ENCODE measurements around the gene PCDHA2. TPM values are rescaled to one million over a fixed set of nuclear protein-coding genes. Genes with fewer than 3 reads are reported as not detected.
"Not testable (repeated sequence)": the region's sequence is repeated elsewhere in the genome, so short reads cannot be mapped to it uniquely, and the experiment has no call there.

The PCDHA2 gene
- polyA plus RNA-seq, 1 experiment = 0.05 TPM

DNA sequence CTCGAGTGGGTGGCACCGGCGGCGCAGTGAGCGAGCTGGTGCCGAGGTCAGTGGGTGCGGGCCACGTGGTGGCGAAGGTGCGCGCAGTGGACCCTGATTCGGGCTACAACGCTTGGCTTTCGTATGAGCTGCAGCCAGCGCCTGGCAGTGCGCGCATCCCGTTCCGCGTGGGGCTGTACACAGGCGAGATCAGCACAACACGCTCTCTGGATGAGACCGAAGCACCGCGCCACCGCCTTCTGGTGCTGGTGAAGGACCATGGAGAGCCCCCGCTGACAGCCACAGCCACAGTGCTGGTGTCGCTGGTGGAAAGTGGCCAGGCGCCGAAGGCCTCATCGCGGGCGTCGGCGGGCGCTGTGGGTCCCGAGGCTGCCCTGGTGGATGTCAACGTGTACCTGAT is 28.8 kb downstream of the PCDHA2 start:
- no peak for DNase-seq (ENCODE audit: low read depth, low spot score)
- ChIA-PET POLR2A (no interaction called here), CTCF (no interaction called here)
- Histone ChIP-seq H3K4me3 (ENCODE audit: low read depth, low read length) (no peak overlapping the region), H3K27me3 (ENCODE audit: control insufficient read depth, insufficient read depth, low read length) (no peaks in the 10 kb centered on the region), H3K9me3 (ENCODE audit: control insufficient read depth, insufficient read depth, low read length) (peaks cover 29% of the 10 kb centered on the region), H3K27ac (ENCODE audit: low read depth, low read length) (no peak overlapping the region)
- TF ChIP-seq, protein P1, sequence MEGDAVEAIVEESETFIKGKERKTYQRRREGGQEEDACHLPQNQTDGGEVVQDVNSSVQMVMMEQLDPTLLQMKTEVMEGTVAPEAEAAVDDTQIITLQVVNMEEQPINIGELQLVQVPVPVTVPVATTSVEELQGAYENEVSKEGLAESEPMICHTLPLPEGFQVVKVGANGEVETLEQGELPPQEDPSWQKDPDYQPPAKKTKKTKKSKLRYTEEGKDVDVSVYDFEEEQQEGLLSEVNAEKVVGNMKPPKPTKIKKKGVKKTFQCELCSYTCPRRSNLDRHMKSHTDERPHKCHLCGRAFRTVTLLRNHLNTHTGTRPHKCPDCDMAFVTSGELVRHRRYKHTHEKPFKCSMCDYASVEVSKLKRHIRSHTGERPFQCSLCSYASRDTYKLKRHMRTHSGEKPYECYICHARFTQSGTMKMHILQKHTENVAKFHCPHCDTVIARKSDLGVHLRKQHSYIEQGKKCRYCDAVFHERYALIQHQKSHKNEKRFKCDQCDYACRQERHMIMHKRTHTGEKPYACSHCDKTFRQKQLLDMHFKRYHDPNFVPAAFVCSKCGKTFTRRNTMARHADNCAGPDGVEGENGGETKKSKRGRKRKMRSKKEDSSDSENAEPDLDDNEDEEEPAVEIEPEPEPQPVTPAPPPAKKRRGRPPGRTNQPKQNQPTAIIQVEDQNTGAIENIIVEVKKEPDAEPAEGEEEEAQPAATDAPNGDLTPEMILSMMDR (IDR thresholded peaks at IDR 0.05; ENCODE audit: low read depth, low read length) = no peak

DNA sequence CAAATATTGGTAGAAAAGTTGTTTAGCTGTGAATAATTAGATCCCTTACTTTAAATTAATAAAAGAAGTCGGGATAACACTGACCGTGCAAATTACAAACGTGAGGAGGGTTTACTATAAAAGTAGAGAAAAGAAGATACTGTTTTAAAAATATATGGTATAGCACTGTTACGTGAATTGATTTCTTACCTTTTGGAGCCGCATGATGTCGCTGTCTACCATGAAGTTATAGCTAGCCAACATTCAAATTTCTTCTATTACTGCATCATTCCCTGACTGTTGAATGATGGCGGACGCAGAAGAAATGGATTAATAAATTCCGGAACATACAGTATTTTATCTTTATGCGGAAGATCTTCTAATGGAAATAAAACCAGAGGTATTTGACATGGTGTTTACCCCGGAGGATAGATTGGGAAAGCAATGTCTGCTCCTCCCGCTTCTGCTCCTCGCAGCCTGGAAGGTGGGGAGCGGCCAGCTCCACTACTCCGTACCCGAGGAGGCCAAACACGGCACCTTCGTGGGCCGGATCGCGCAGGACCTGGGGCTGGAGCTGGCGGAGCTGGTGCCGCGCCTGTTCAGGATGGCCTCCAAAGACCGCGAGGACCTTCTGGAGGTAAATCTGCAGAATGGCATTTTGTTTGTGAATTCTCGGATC is 33.2 kb downstream of the PCDHA2 start, which contains the start of gene PCDHA6:
Gene PCDHA6, plus strand, starts transcription at position 257 of the 658 bp plus-strand sequence. Its CDS starts 132 bp downstream, at position 389.
- H3K9me3 ChIP-seq (ENCODE audit: control insufficient read depth, insufficient read depth, low read length) = peaks cover 32% of the 10 kb centered on the region
- DNase-seq (ENCODE audit: low read depth, low spot score) = no peak
- CTCF ChIA-PET = no interaction called here

DNA sequence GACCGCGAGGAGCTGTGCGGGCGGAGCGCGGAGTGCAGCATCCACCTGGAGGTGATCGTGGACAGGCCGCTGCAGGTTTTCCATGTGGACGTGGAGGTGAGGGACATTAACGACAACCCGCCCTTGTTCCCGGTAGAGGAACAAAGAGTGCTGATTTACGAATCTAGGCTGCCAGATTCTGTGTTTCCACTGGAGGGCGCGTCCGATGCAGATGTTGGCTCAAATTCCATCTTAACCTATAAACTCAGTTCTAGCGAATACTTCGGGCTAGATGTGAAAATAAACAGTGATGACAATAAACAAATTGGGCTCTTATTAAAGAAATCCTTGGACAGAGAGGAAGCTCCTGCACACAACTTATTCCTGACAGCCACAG is 33.7 kb downstream of the PCDHA2 start:
- no peak for DNase-seq (ENCODE audit: low read depth, low spot score)
- H3K27ac ChIP-seq (ENCODE audit: low read depth, low read length) = no peak overlapping the region
- peaks cover 27% of the 10 kb centered on the region for H3K9me3 ChIP-seq (ENCODE audit: control insufficient read depth, insufficient read depth, low read length)
- ChIA-PET POLR2A (no interaction called here), CTCF (no interaction called here)
- H3K27me3 ChIP-seq (ENCODE audit: control insufficient read depth, insufficient read depth, low read length) = no peaks in the 10 kb centered on the region
- no peak overlapping the region for H3K4me3 ChIP-seq (ENCODE audit: low read depth, low read length)
- TF ChIP-seq, protein P1 (IDR thresholded peaks at IDR 0.05; ENCODE audit: low read depth, low read length) = no peak

More for the DNA sequence above, 33.2 kb downstream of the PCDHA2 start, which contains the start of gene PCDHA6:
- Histone ChIP-seq H3K27ac (ENCODE audit: low read depth, low read length) (no peak within 1 kb of the TSS), H3K4me3 (ENCODE audit: low read depth, low read length) (no peak within 1 kb of the TSS), H3K27me3 (ENCODE audit: control insufficient read depth, insufficient read depth, low read length) (no peaks in the 10 kb centered on the region)
- TF ChIP-seq, protein P1 (IDR thresholded peaks at IDR 0.05; ENCODE audit: low read depth, low read length) = no peak
- POLR2A ChIA-PET = no interaction called here

DNA sequence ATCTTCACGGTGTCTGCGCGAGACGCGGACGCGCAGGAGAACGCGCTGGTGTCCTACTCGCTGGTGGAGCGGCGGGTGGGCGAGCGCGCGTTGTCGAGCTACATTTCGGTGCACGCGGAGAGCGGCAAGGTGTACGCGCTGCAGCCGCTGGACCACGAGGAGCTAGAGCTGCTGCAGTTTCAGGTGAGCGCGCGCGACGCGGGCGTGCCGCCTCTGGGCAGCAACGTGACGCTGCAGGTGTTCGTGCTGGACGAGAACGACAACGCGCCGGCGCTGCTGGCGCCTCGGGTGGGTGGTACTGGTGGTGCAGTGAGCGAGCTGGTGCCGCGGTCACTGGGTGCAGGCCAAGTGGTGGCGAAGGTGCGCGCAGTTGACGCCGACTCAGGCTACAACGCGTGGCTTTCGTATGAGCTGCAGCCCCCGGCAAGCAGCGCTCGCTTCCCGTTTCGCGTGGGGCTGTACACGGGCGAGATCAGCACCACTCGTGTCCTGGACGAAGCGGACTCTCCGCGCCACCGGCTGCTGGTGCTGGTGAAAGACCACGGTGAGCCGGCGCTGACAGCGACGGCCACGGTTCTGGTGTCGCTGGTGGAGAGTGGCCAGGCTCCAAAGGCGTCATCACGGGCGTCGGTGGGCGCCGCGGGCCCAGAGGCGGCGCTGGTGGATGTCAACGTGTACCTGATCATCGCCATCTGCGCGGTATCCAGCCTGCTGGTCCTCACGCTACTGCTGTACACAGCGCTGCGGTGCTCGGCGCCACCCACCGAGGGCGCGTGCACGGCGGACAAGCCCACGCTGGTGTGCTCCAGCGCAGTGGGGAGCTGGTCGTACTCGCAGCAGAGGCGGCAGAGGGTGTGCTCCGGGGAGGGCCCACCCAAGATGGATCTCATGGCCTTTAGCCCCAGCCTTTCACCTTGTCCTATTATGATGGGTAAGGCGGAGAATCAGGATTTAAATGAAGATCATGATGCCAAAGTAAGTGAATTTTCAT is 35.2 kb downstream of the PCDHA2 start:
- H3K27me3 ChIP-seq (ENCODE audit: control insufficient read depth, insufficient read depth, low read length); CTCF ChIA-PET; DNase-seq (ENCODE audit: low read depth, low spot score); POLR2A ChIA-PET; H3K4me3 ChIP-seq (ENCODE audit: low read depth, low read length); H3K27ac ChIP-seq (ENCODE audit: low read depth, low read length): not testable (repeated sequence)
- peaks cover 26% of the 10 kb centered on the region for H3K9me3 ChIP-seq (ENCODE audit: control insufficient read depth, insufficient read depth, low read length)

DNA sequence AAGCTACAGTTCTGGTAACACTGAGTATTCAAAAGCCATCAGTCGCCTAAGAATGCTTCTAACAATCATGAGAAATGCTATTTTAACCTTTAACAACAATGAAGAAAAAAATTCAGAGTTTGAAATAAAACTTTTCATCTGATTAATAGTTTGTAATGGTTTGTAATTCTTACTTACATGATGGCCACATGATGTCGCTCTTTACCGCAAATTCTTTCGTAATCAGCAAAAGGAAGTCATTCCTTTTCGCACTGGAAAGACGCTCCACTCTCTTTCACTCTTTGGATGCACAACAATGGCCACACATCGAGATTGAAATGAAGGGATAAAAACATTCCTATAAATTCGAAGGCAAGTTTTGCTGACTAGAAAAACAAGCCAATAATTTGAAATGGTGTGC is 39.3 kb downstream of the PCDHA2 start, which contains the start of gene PCDHA7:
Gene PCDHA7, plus strand, starts transcription at position 277 of the 400 bp plus-strand sequence. Its CDS starts 115 bp downstream, at position 392.
- Histone ChIP-seq H3K9me3 (ENCODE audit: control insufficient read depth, insufficient read depth, low read length) (peaks cover 42% of the 10 kb centered on the region), H3K27ac (ENCODE audit: low read depth, low read length) (no peak within 1 kb of the TSS), H3K27me3 (ENCODE audit: control insufficient read depth, insufficient read depth, low read length) (no peaks in the 10 kb centered on the region), H3K4me3 (ENCODE audit: low read depth, low read length) (no peak within 1 kb of the TSS)
- TF ChIP-seq, protein P1 (IDR thresholded peaks at IDR 0.05; ENCODE audit: low read depth, low read length) = no peak
- ChIA-PET CTCF (no interaction called here), POLR2A (no interaction called here)
- DNase-seq (ENCODE audit: low read depth, low spot score) = no peak

DNA sequence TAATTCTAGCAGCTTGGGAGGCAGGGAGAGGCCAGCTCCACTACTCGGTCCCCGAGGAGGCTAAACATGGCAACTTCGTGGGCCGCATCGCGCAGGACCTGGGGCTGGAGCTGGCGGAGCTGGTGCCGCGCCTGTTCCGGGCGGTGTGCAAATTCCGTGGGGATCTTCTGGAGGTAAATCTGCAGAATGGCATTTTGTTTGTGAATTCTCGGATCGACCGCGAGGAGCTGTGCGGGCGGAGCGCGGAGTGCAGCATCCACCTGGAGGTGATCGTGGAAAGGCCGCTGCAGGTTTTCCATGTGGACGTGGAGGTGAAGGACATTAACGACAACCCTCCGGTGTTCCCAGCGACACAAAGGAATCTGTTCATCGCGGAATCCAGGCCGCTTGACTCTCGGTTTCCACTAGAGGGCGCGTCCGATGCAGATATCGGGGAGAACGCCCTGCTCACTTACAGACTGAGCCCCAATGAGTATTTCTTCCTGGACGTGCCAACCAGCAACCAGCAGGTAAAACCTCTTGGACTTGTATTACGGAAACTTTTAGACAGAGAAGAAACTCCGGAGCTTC is 39.9 kb downstream of the PCDHA2 start:
- CTCF ChIA-PET; H3K27me3 ChIP-seq (ENCODE audit: control insufficient read depth, insufficient read depth, low read length); H3K4me3 ChIP-seq (ENCODE audit: low read depth, low read length); POLR2A ChIA-PET; H3K27ac ChIP-seq (ENCODE audit: low read depth, low read length); DNase-seq (ENCODE audit: low read depth, low spot score): not testable (repeated sequence)
- peaks cover 37% of the 10 kb centered on the region for H3K9me3 ChIP-seq (ENCODE audit: control insufficient read depth, insufficient read depth, low read length)

Measured in AG04450 (cell line).